IPS-20b (cell line): ENCODE data around the gene BTRC.
"Not testable (repeated sequence)": the region's sequence is repeated elsewhere in the genome, so short reads cannot be mapped to it uniquely, and the experiment has no call there.

Experiments used
- H3K27ac ChIP-seq: one replicate; pipeline ENCODE4 v1.5.1; 2013; ENCODE audit warnings: low read length
- H3K27me3 ChIP-seq: 2 replicates; pipeline ENCODE4 v1.6.1; 2013; ENCODE audit warnings: mild to moderate bottlenecking, low read length, inconsistent platforms; ENCODE audit not compliant: insufficient read depth
- H3K36me3 ChIP-seq: 2 replicates; pipeline ENCODE4 v1.6.1; 2013; ENCODE audit warnings: low read depth, mild to moderate bottlenecking, inconsistent platforms, low read length, moderate library complexity; ENCODE audit not compliant: insufficient read depth
- H3K4me1 ChIP-seq: 2 replicates; pipeline ENCODE4 v1.6.1; 2013; ENCODE audit warnings: mild to moderate bottlenecking, control low read depth, inconsistent platforms, low read length, moderate library complexity; ENCODE audit not compliant: insufficient read depth
- H3K4me3 ChIP-seq: 2 replicates; pipeline ENCODE4 v1.5.1; 2013; ENCODE audit warnings: mild to moderate bottlenecking, low read length, inconsistent platforms
- H3K9ac ChIP-seq: 2 replicates; pipeline ENCODE4 v1.6.1; 2013; ENCODE audit warnings: low read depth, mild to moderate bottlenecking, inconsistent platforms, low read length, moderate library complexity
- H3K9me3 ChIP-seq: 2 replicates; pipeline ENCODE4 v1.6.1; 2013; ENCODE audit warnings: mild to moderate bottlenecking, low read depth, low read length, inconsistent platforms; ENCODE audit not compliant: insufficient read depth

Gene BTRC

DNA sequence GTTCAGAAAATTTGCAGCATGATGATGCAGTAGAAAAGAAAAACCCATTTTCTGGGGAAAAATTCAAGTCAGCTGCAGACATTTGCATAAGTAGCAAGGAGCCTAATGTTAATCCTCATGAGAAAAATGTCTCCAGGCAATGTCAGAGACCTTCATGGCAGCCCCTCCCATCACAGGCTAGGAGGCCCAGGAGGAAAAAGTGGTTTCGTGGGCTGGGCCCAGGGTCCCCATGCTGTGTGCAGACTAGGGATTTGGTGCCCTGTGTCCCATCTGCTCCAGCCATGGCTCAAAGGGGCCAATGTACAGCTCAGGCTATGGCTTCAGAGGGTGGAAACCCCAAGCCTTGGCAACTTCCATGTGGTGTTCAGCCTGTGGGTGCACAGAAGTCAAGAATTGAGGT lies 26.5 kb upstream of the BTRC start:
- not testable (repeated sequence) for H3K9me3 ChIP-seq, H3K27ac ChIP-seq, H3K36me3 ChIP-seq, H3K9ac ChIP-seq, H3K4me1 ChIP-seq, H3K4me3 ChIP-seq, H3K27me3 ChIP-seq

DNA sequence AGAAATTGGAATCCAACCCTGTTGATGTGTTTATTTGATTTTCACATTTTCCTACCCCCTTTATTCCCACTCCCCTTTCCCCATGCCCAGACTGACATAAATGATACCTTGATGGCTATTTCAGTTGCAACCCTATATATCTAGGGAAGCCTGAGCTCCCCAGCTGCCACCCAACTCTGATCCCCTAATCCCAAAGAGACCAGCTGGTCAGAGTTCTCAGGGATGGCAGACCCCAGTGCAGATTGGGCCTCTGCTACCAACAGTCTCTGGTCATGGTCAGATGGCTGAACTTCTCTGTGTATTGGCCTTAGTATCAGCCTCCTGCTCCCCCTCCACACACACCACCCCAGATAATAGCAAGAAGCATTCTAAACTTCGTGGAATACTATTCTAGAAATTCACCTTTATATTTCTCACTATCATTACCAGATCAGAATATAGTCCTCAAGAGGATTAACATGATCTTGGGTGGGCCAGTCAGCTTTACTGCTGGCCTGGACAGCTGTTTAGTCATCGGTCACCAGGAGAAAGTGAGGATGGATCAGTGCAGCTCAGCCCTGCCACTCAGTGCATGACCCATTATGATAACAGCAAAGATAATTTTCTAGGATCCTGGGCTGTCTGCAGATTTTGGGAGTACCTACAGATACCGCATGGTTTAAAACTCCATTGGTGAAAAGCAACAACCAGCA lies 24.5 kb upstream of the BTRC start:
- Histone ChIP-seq H3K9ac (no peak overlapping the region), H3K9me3 (peaks cover 6% of the 10 kb centered on the region; the same call in 1 of the 2 replicates), H3K36me3 (no peaks in the 10 kb centered on the region), H3K27ac (no peak overlapping the region), H3K4me3 (no peak overlapping the region), H3K27me3 (no peaks in the 10 kb centered on the region), H3K4me1 (0 out of 2 replicates have a peak, but pooled peaks cover 5% of the 10 kb centered on the region)

DNA sequence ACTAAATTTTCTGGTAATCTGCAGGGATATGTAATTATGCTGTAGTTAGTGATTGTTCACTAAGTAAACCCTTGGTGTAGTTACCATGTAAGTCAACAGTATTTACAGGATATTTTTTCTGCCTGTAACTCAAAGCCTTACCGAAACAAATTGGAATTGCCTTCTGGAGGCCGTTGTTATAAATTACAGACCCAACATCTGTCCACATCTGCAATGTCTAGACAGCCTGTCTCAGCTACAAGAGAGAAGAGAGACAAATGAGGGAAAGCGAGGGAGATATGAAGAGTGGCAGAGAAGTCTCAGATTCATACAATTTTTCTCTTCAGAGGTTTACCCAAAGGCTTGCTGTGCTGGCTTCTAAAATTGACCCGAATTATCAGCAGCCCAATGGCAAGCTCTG lies 23.7 kb upstream of the BTRC start:
- no peaks in the 10 kb centered on the region for H3K36me3 ChIP-seq
- 0 out of 2 replicates have a peak, but pooled peaks cover 5% of the 10 kb centered on the region for H3K4me1 ChIP-seq
- no peak overlapping the region for H3K4me3 ChIP-seq
- no peak overlapping the region for H3K27ac ChIP-seq
- no peaks in the 10 kb centered on the region for H3K27me3 ChIP-seq
- H3K9ac ChIP-seq, result no peak overlapping the region
- H3K9me3 ChIP-seq, result peaks cover 6% of the 10 kb centered on the region; the same call in 1 of the 2 replicates

DNA sequence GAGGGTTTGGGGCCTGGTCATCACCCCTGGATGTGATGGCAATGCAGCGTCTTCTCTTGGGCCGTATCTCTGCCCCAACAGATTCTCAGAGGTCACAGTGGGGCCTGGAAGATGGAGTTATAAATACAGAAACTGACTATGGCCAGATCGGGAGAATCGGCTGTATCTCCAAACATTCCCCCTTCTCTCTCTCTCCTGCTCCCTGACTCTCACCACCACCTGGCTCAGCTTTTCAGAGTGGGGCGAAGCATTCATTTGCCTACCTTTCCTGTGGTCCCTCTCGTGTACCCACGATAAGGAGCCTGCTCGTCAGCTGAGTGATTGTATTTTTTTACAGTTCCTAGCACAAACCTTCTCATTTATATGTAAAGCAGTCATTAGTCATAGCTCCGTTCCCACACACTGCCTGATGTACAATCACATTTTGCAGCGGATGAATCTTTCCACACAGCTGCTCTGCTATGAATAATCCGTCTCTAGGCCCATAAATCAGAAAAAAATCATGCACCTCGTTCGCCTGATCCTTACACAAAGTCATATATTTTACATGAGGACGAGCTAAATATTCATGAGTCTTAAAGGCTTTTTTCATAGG lies 23.2 kb upstream of the BTRC start:
- no peak overlapping the region for H3K4me3 ChIP-seq
- peaks cover 6% of the 10 kb centered on the region; the same call in 1 of the 2 replicates for H3K9me3 ChIP-seq
- H3K9ac ChIP-seq, result no peak overlapping the region
- 0 out of 2 replicates have a peak, but pooled peaks cover 5% of the 10 kb centered on the region for H3K4me1 ChIP-seq
- H3K27ac ChIP-seq, result no peak overlapping the region
- no peaks in the 10 kb centered on the region for H3K36me3 ChIP-seq
- no peaks in the 10 kb centered on the region for H3K27me3 ChIP-seq

DNA sequence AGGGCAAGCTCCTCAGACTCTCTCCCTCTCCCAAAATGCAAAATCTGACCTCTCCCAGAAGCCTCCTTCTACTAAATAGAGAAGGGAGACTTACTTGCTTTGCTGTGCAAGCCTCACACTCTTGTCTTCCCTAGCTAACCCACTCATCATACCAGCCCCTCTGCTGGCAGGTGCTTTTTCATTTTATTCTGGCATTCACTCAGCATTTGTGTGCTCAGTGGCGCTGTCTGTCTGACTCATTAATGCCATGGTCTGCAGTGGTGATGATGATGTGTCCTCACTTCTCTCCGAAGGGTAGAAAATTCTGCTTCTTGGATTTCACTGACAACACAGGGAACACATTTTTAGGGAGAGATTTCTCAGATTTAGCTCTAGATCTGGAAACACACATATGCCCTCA lies 22.0 kb upstream of the BTRC start:
- H3K36me3 ChIP-seq, result no peaks in the 10 kb centered on the region
- H3K27me3 ChIP-seq, result no peaks in the 10 kb centered on the region
- H3K4me3 ChIP-seq, result no peak overlapping the region
- H3K9ac ChIP-seq, result no peak overlapping the region
- no peak overlapping the region for H3K27ac ChIP-seq
- H3K4me1 ChIP-seq, result 0 out of 2 replicates have a peak, but pooled peaks cover 5% of the 10 kb centered on the region
- peaks cover 6% of the 10 kb centered on the region; the same call in 1 of the 2 replicates for H3K9me3 ChIP-seq

DNA sequence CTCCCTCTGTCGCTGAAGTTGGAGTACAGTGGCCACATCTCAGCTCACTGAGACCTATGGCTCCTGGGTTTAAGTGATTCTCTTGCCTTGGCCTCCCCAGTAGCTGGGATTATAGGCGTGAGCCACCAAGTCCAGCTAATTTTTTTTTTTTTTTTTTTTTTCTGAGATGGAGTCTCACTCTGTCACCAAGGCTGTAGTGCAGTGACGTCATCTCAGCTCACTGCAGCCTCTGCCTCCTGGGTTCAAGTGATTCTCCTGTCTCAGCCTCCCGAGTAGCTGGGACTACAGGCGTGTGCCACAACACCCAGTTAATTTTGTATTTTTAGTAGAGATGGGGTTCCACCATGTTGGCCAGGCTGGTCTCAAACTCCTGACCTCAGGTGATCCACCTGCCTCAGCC lies 19.7 kb upstream of the BTRC start:
- not testable (repeated sequence) for H3K4me3 ChIP-seq, H3K9me3 ChIP-seq, H3K27me3 ChIP-seq, H3K4me1 ChIP-seq, H3K27ac ChIP-seq, H3K9ac ChIP-seq, H3K36me3 ChIP-seq

DNA sequence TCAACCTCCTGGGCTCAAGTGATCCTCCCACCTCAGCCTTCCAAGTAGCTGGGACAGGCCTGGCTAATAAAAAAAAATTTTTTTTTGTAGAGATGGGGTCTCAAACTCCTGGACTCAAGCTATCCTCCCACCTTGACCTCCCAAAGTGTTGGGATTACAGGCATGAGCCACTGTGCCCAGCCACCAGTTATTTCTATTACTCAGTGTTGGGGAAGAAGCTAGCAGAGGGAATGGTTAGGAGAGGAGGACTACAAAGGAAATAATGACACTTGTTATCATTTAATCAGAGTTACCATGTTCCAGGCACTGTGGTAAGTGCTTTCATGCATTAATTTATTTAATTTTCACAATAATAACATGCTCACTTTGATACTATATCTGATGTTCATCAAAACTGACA lies 17.6 kb upstream of the BTRC start:
- H3K9ac ChIP-seq, result no peak overlapping the region

DNA sequence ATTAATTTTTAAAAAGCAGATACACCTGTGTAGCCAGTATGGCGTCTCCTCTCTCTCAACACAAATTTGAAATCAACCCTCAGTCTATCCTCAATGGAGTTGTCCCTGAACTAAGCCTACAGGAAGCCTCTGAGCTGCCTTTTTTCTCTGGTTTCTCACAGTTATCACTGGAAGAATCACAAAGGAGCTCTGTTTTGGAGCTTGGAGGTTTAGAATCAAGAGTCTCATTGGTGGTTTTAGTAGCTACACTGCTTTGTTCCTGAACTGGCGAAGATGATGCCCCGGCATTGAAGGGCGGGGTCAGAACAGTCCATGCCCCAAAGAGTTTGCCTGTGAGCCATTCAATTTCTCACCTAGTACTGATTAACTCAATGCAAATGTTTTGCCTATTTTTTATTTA lies 16.1 kb upstream of the BTRC start:
- Histone ChIP-seq H3K9me3 (no peaks in the 10 kb centered on the region), H3K4me3 (no peak overlapping the region), H3K27ac (no peak overlapping the region), H3K27me3 (no peaks in the 10 kb centered on the region), H3K4me1 (no peaks in the 10 kb centered on the region), H3K9ac (no peak overlapping the region), H3K36me3 (no peaks in the 10 kb centered on the region)

More for the DNA sequence above, 17.6 kb upstream of the BTRC start:
- Histone ChIP-seq H3K4me1 (0 out of 2 replicates have a peak, but pooled peaks cover 2% of the 10 kb centered on the region), H3K9me3 (no peaks in the 10 kb centered on the region), H3K27me3 (no peaks in the 10 kb centered on the region), H3K36me3 (no peaks in the 10 kb centered on the region), H3K4me3 (no peak overlapping the region), H3K27ac (no peak overlapping the region)

DNA sequence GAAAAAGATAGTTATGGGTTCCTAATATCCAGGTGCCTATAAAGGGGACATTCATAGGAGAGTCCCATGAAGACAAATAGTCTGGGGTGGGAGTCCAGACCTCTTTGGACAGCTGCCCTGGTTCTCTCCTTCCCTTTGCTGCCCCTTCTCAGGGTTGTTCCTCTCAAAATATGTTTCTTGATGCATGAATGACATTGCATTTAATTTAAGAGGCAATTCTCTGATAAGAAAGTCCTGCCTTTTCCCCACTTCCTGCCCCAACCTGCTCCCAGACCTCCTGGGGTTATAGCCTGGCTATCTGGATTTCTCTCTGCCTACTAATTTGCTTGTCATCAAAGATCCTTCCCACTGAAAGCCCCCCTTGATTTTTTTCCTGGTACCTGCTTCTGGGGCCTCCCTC lies 12.5 kb upstream of the BTRC start:
- Histone ChIP-seq H3K27ac (no peak overlapping the region), H3K27me3 (no peaks in the 10 kb centered on the region), H3K4me1 (no peaks in the 10 kb centered on the region), H3K9ac (no peak overlapping the region), H3K4me3 (no peak overlapping the region), H3K36me3 (no peaks in the 10 kb centered on the region), H3K9me3 (no peaks in the 10 kb centered on the region)

DNA sequence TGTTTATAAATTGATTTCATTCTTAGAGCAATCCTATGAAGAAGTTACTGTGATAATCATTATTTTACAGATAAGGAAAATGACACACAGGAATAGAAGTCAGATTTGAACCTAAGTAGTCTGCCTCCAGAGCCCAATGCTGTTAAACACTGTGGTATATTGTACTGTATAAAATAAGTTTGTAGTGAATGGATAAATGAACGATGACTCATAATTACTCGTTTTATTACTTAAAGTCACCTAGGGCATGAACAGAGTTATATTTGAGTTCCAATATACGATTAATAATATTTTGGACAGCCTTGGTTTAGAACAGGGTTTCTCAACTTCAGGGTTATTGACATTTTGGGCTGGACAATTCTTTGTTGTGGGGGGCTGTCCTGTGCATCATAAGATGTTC lies 7.8 kb upstream of the BTRC start:
- no peak overlapping the region for H3K9ac ChIP-seq
- no peaks in the 10 kb centered on the region for H3K4me1 ChIP-seq
- H3K36me3 ChIP-seq, result no peaks in the 10 kb centered on the region
- no peak overlapping the region for H3K27ac ChIP-seq
- H3K9me3 ChIP-seq, result no peaks in the 10 kb centered on the region
- H3K4me3 ChIP-seq, result no peak overlapping the region
- 0 out of 2 replicates have a peak, but pooled peaks cover 4% of the 10 kb centered on the region for H3K27me3 ChIP-seq

DNA sequence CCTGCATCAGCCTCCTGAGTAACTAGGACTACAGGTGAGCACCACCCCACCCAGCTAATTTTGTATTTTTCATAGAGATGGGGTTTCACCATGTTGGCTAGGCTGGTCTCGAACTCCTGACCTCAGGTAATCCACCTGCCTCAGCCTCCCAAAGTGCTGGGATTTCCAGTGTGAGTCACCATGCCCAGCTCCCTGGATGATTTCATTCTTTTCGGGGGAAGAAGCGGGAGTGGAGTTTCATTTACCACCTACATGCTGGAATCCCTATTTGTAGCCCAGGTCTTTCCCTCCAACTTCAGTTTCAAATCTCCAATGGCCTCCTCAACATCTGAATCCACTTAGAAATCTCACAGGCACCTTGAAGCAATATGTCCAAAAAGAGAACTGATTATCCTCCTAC lies 2.9 kb upstream of the BTRC start:
- 0 out of 2 replicates have a peak, but pooled peaks cover 4% of the 10 kb centered on the region for H3K27me3 ChIP-seq
- H3K9me3 ChIP-seq, result no peaks in the 10 kb centered on the region
- H3K36me3 ChIP-seq, result no peaks in the 10 kb centered on the region
- H3K27ac ChIP-seq, result no peak overlapping the region
- H3K4me1 ChIP-seq, result peaks cover 8% of the 10 kb centered on the region; the same call in 1 of the 2 replicates
- H3K9ac ChIP-seq, result no peak overlapping the region
- H3K4me3 ChIP-seq, result no peak overlapping the region

DNA sequence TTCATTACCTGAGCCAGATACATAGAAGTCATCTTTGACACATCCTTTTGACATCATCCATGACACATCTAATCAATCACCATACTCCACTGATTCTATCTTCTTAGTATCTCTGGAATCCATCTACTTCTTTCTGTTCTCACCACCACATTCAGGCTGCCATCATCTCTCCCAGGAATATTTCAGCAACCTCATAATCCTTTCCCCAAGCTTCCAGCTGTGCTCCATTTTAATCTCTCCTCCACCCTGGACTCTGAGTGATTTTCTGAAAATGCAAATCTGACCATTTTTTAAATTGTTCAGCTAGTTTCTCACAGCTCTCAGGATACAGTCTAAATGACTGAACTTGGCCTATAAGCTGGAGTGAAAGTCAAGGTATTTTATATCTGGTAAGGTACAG lies 2.5 kb upstream of the BTRC start:
- Histone ChIP-seq H3K9me3 (no peaks in the 10 kb centered on the region), H3K9ac (no peak overlapping the region), H3K27ac (no peak overlapping the region), H3K27me3 (0 out of 2 replicates have a peak, but pooled peaks cover 4% of the 10 kb centered on the region), H3K4me3 (no peak overlapping the region), H3K36me3 (no peaks in the 10 kb centered on the region), H3K4me1 (peaks cover 8% of the 10 kb centered on the region; the same call in 1 of the 2 replicates)
